OCI-LY1 (cell line): ENCODE data around the gene GATAD2A.

Experiments
- H2AFZ ChIP-seq: fragments of 200-600 bp; sonication (generic), shearing (Covaris generic); 2 replicates; pipeline ENCODE4 v1.6.0; 2014; ENCODE audit warnings: antibody characterized with exemption, mild to moderate bottlenecking, low read length
- H3F3A ChIP-seq: fragments of 200-600 bp; sonication (generic), shearing (Covaris generic); 2 replicates; pipeline ENCODE4 v1.6.0; 2014; ENCODE audit warnings: mild to moderate bottlenecking, antibody characterized with exemption, low read length, moderate library complexity; ENCODE audit not compliant: insufficient read depth
- H3K27ac ChIP-seq: fragments of 200-600 bp; sonication (generic); 2 replicates; pipeline ENCODE4 v1.5.1; 2014; ENCODE audit warnings: low read length, mixed run types, mild to moderate bottlenecking, low read depth; ENCODE audit not compliant: poor library complexity, severe bottlenecking
- H3K27me3 ChIP-seq: fragments of 200-600 bp; sonication (generic); 2 replicates; pipeline ENCODE4 v1.6.0; 2014; ENCODE audit warnings: antibody characterized with exemption, mild to moderate bottlenecking, low read length, moderate library complexity; ENCODE audit not compliant: insufficient read depth
- H3K36me3 ChIP-seq: fragments of 200-600 bp; sonication (generic); 2 replicates; pipeline ENCODE4 v1.6.1; 2014; ENCODE audit warnings: mild to moderate bottlenecking, antibody characterized with exemption, low read length, moderate library complexity, mixed read lengths; ENCODE audit not compliant: insufficient read depth
- H3K4me1 ChIP-seq: fragments of 200-600 bp; sonication (generic); 2 replicates; pipeline ENCODE4 v1.5.1; 2014; ENCODE audit warnings: mild to moderate bottlenecking, low read length, moderate library complexity; ENCODE audit not compliant: insufficient read depth, severe bottlenecking
- H3K4me2 ChIP-seq: fragments of 200-600 bp; sonication (generic), shearing (Covaris generic); 2 replicates; pipeline ENCODE4 v1.6.1; 2014; ENCODE audit warnings: low read length
- H3K4me3 ChIP-seq: fragments of 200-600 bp; sonication (generic); 2 replicates; pipeline ENCODE4 v1.5.1; 2014; ENCODE audit warnings: low read length, low read depth, mild to moderate bottlenecking, mixed read lengths; ENCODE audit not compliant: poor library complexity, severe bottlenecking
- H3K79me2 ChIP-seq: fragments of 200-600 bp; shearing (Covaris generic); 2 replicates; pipeline ENCODE4 v1.6.1; 2016; ENCODE audit warnings: mixed run types, low read length, mixed read lengths; ENCODE audit not compliant: insufficient read depth
- H3K9ac ChIP-seq: fragments of 200-600 bp; sonication (generic), shearing (Covaris generic); 2 replicates; pipeline ENCODE4 v1.6.1; 2014; ENCODE audit warnings: mild to moderate bottlenecking, low read length, mixed read lengths
- H3K9me2 ChIP-seq: fragments of 200-600 bp; sonication (generic), shearing (Covaris generic); 2 replicates; pipeline ENCODE4 v1.6.1; 2014; ENCODE audit warnings: low read depth, mild to moderate bottlenecking, low read length, mixed read lengths
- H3K9me3 ChIP-seq: fragments of 200-600 bp; shearing (Covaris generic); 2 replicates; pipeline ENCODE4 v1.6.1; 2014; ENCODE audit warnings: low read length, mixed read lengths
- H4K20me1 ChIP-seq: fragments of 200-600 bp; sonication (generic), shearing (Covaris generic); 2 replicates; pipeline ENCODE4 v1.6.0; 2016; ENCODE audit warnings: mild to moderate bottlenecking, low read length; ENCODE audit not compliant: insufficient read depth
- EZH2 ChIP-seq: fragments of 200-600 bp; sonication (generic), shearing (Covaris generic); IDR thresholded peaks from 2 replicates; pipeline ENCODE4 v1.8.0; 2017; ENCODE audit warnings: borderline replicate concordance, mixed run types, mild to moderate bottlenecking, antibody characterized with exemption, low read length, moderate library complexity, mixed read lengths
- TF ChIP-seq, protein P1 (sequence below): fragments of 200-600 bp; sonication (generic), shearing (Covaris generic); IDR thresholded peaks from 2 replicates; pipeline ENCODE4 v1.5.1; 2017; ENCODE audit warnings: mild to moderate bottlenecking, antibody characterized with exemption, low read length, moderate library complexity, mixed read lengths

The GATAD2A gene

GRCh38 chr19:19541616-19542015, 136.1 kb downstream of the GATAD2A start:
- H3K4me2 ChIP-seq = no peak overlapping the region
- H3K9me2 ChIP-seq = no peaks in the 10 kb centered on the region
- peaks cover 10% of the 10 kb centered on the region for H3K4me1 ChIP-seq
- H3K4me3 ChIP-seq = no peak overlapping the region
- no peak overlapping the region for H3K9ac ChIP-seq
- no peak for TF ChIP-seq EZH2
- TF ChIP-seq, protein P1, sequence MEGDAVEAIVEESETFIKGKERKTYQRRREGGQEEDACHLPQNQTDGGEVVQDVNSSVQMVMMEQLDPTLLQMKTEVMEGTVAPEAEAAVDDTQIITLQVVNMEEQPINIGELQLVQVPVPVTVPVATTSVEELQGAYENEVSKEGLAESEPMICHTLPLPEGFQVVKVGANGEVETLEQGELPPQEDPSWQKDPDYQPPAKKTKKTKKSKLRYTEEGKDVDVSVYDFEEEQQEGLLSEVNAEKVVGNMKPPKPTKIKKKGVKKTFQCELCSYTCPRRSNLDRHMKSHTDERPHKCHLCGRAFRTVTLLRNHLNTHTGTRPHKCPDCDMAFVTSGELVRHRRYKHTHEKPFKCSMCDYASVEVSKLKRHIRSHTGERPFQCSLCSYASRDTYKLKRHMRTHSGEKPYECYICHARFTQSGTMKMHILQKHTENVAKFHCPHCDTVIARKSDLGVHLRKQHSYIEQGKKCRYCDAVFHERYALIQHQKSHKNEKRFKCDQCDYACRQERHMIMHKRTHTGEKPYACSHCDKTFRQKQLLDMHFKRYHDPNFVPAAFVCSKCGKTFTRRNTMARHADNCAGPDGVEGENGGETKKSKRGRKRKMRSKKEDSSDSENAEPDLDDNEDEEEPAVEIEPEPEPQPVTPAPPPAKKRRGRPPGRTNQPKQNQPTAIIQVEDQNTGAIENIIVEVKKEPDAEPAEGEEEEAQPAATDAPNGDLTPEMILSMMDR = no peak
- H3K27me3 ChIP-seq = no peaks in the 10 kb centered on the region
- H3F3A ChIP-seq = no peaks in the 10 kb centered on the region
- no peak overlapping the region for H2AFZ ChIP-seq
- no peaks in the 10 kb centered on the region for H3K79me2 ChIP-seq
- no peak overlapping the region for H3K27ac ChIP-seq
- H3K36me3 ChIP-seq = no peaks in the 10 kb centered on the region; the same call in 1 of the 2 replicates
- no peaks in the 10 kb centered on the region for H4K20me1 ChIP-seq
- no peaks in the 10 kb centered on the region for H3K9me3 ChIP-seq

GRCh38 chr19:19542507-19542906, 137.0 kb downstream of the GATAD2A start:
- H3K9me3 ChIP-seq = no peaks in the 10 kb centered on the region
- H3K27me3 ChIP-seq = no peaks in the 10 kb centered on the region
- no peaks in the 10 kb centered on the region for H4K20me1 ChIP-seq
- no peaks in the 10 kb centered on the region; the same call in 1 of the 2 replicates for H3K36me3 ChIP-seq
- H2AFZ ChIP-seq = no peak overlapping the region
- no peak overlapping the region for H3K4me3 ChIP-seq
- no peak overlapping the region for H3K4me2 ChIP-seq
- no peaks in the 10 kb centered on the region for H3K79me2 ChIP-seq
- H3K9me2 ChIP-seq = no peaks in the 10 kb centered on the region
- H3K9ac ChIP-seq = no peak overlapping the region
- H3F3A ChIP-seq = no peaks in the 10 kb centered on the region
- no peak for TF ChIP-seq EZH2
- TF ChIP-seq, protein P1 = no peak
- H3K27ac ChIP-seq = no peak overlapping the region
- H3K4me1 ChIP-seq = peaks cover 10% of the 10 kb centered on the region

GRCh38 chr19:19543101-19543500, 137.6 kb downstream of the GATAD2A start:
- Histone ChIP-seq H3F3A (no peaks in the 10 kb centered on the region), H3K36me3 (no peaks in the 10 kb centered on the region), H2AFZ (no peak overlapping the region), H3K9me3 (no peaks in the 10 kb centered on the region), H4K20me1 (no peaks in the 10 kb centered on the region), H3K4me1 (peaks cover 6% of the 10 kb centered on the region), H3K79me2 (no peaks in the 10 kb centered on the region), H3K4me3 (no peak overlapping the region), H3K4me2 (no peak overlapping the region), H3K27me3 (no peaks in the 10 kb centered on the region), H3K9ac (no peak overlapping the region), H3K9me2 (no peaks in the 10 kb centered on the region), H3K27ac (no peak overlapping the region)
- TF ChIP-seq, protein P1 = no peak
- TF ChIP-seq EZH2 = no peak
